GM19023 (cell line): ENCODE measurements around the gene MYF5.
"Not testable (repeated sequence)": the region's sequence is repeated elsewhere in the genome, so short reads cannot be mapped to it uniquely, and the experiment has no call there.

Experiments used
- ATAC-seq: cut with Tn5 transposase; IDR thresholded peaks from one replicate; pipeline ENCODE4 v1.9.1; 2021; ENCODE audit warnings: mild to moderate bottlenecking, moderate library complexity; ENCODE audit not compliant: unreplicated experiment

The MYF5 gene

GRCh38 chr12:80716696-80717469, at the start of gene MYF5:
TSS of gene MYF5 (plus strand) at chr12:80716912. CDS start at chr12:80717064, 152 bp downstream.
- ATAC-seq = no peak

DNA sequence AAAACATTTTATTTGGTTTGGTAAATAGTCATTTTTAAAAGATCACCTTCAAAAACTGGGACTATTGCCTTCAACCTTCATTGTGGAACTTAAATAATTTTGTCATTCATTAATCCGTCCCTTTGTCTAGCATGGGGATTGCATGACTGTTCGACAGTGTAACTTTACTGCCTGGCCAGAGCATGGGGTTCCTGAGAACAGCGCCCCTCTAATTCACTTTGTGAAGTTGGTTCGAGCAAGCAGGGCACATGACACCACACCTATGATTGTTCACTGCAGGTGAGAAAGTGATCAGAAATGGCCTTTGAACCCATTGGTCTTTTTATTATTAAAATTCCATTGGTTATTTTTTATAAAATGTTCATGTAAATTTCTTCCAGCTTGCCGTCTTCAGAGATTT, 46.5 kb upstream of the MYF5 start:
- no peak for ATAC-seq

GRCh38 chr12:80676042-80676636, 40.6 kb upstream of the MYF5 start:
- ATAC-seq = not testable (repeated sequence)

DNA sequence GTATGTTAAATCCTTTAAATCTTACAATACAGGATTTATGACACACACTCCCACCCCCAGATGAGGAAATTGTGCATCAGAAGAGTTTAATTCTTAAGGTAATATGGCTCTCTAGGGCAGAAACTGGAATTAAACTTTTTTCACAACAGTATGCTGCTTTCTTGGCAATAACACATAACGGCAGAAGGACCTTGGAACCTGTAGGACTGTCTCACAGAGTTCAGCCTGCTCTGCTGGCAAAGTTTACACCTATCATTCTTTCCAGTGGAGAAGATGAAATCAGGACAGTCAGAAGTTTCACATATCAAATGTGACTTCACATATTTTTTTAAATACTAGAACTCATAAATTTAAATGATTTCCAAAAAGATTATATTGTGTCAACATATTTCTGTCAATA, 39.9 kb upstream of the MYF5 start:
- ATAC-seq = no peak

DNA sequence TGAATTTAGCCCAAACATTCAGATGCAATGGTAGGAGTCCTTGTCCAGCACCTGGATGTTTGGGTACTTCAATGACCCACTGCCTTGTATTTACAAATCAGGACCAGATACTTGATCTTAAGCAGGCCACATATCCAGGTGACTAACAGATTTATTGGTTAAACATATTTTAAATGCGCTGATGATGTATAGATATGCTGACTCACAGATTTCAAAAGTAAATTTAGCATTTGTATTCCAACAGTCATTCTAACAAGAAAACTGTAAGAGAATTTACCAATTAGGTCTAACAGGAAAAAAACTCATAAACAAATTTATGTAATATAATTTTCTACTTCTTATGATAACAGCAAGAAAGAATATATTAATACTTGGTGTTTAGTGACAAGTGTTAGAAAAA, 38.7 kb upstream of the MYF5 start:
- ATAC-seq = no peak

GRCh38 chr12:80679346-80680131, 37.2 kb upstream of the MYF5 start:
- ATAC-seq = no peak

DNA sequence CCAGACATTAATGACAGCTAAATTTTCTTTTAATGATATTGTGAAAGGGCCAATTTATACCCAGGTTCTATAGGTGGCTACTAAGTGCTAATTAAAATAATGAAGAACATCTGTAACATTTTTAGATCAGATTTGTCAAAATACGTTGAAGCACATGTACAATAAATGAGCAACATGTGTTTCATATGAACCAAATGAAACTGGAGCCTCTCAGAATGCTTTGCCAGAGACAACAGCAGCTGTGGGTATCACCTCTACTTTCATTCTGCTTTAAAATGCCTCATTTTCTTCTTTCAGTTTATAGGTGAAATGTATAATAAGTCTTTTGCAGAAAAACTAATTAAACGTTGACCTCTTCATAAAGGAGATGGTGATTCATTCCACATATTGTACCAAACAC, 35.4 kb upstream of the MYF5 start:
- ATAC-seq = no peak

- ATAC-seq = no peak
Measured at GRCh38 chr12:80681786-80682185, 34.9 kb upstream of the MYF5 start.

DNA sequence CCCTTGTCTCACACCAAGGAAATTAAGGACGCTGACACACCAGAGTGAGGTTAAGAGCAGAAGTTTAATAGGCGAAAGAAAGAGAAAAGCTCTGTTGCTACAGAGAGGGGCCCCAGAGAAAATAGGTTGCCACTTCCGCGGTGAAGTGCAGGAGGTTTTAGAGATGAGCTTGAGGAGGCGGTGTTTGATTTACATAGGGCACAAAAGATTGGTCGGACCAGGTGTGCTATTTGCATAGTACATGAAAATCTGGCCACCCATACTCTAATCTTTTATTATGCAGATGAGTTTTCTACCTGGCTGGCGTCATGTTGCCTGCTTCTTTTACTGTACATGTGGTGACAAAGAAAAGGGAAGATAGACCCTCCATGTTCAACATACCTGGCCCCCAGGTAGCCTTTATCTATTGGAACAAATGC, 32.6 kb upstream of the MYF5 start:
- ATAC-seq = no peak

DNA sequence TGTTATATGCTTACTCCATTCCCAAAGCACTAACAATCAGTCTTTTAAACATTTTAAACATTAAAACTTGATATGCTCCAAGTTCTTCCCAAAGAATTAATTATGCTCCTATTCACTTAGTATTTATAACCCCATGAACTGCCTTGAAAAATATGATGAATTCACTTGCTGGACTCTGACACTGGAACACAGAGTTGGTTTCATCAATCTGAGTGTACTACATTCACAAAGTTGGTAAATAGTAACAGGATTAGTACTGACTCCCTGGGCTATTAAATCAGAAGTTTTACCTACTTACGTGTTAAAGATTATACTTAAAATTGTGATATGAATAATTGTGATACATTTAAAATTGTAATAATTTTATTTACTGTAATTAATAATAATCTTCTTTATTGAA, 26.6 kb upstream of the MYF5 start:
- ATAC-seq = no peak

GRCh38 chr12:80690513-80690912, 26.2 kb upstream of the MYF5 start:
- no peak for ATAC-seq

DNA sequence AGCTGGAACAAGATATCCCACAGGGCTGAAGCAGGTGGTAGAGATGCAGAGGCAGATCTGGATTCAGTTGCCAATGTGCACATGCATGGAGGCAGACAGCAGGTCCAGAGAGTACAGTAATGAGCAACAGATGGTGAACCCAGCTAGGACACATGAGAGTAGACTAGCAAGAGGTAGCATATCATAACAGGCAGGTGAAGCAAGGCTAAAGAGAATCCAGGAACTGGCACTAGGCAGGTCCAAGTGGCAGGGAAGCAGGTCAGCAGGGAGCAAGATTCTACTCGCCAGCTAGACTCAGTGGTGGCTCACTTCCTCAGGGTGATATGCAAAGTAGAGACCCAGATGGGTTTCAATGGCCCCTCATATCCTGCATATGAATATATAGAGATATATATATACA, 24.6 kb upstream of the MYF5 start:
- ATAC-seq = peak; percentile 50

- ATAC-seq = no peak
Measured at GRCh38 chr12:80697270-80697887, 19.3 kb upstream of the MYF5 start.

GRCh38 chr12:80698256-80698655, 18.5 kb upstream of the MYF5 start:
- ATAC-seq = no peak

DNA sequence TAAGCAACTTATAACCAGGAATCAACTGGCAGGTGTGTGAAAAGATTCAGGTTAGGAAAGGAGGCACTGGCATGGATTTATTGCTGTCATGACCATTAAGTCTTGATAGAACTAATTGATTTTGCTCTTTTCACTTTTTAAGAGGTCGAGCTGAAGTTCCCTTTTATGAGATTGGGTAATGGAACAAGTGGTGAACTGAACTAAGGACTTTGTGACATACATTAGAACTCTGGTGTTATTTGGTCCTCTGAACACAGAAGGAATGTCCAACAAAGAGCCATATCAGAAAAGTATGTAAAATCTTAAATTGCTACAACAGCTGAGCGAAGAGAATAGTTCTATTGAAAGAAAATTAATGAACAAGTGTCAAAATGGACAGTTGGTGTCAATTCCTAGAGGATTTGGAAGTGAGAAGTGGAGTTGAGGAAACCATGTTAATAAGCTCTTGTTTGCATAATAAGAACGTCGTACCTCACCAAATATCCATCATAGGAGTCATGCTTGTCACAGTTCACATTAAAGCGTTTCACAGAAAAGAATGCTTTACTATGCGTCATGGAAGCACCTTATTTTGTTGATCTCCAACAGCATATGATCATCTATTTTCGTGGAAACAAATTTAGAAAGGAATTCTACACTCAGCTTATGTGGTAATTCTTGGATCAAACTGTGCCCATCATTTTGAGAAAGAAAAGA, 17.7 kb upstream of the MYF5 start:
- no peak for ATAC-seq

DNA sequence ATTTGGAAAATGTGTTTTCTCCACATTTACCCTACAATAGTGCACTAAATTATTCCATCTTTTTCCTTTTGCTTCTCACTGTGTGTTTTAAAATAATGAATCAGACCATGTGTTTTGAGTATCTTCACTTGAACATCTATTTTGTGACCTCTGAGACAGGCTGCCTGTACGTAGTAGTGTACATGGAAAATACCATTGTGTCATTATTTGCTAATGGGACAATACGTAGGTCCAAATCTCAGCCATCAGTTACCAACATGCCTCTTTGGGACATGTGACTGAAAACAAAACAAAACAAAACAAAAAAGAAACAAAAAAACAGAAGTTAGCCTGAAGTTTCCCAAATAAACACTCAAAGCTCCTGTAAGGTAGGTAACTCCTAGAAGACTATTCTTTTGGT, 16.4 kb upstream of the MYF5 start:
- no peak for ATAC-seq

- ATAC-seq = no peak
Measured at GRCh38 chr12:80701388-80701787, 15.3 kb upstream of the MYF5 start.

GRCh38 chr12:80702889-80703805, 13.6 kb upstream of the MYF5 start:
- peak; percentile 84 for ATAC-seq

GRCh38 chr12:80704420-80704819, 12.3 kb upstream of the MYF5 start:
- ATAC-seq = no peak
